Ishikawa (cell line): ENCODE measurements around the gene COL5A2.

Experiments
- CEBPB ChIP-seq: IDR thresholded peaks from 2 replicates; pipeline ENCODE4 v1.6.1; 2012
- CREB1 ChIP-seq: IDR thresholded peaks from 2 replicates; pipeline ENCODE4 v1.6.1; 2012; ENCODE audit warnings: low read depth
- EGR1 ChIP-seq: IDR thresholded peaks from 2 replicates; pipeline ENCODE4 v1.6.1; 2012
- EP300 ChIP-seq: IDR thresholded peaks from 2 replicates; pipeline ENCODE4 v1.6.1; 2012; ENCODE audit warnings: borderline replicate concordance
- FOXM1 ChIP-seq: IDR thresholded peaks from 2 replicates; pipeline ENCODE4 v1.6.1; 2012; ENCODE audit warnings: low read depth, borderline replicate concordance
- MAX ChIP-seq: IDR thresholded peaks from 2 replicates; pipeline ENCODE4 v1.6.1; 2012
- NFIC ChIP-seq: IDR thresholded peaks from 2 replicates; pipeline ENCODE4 v1.6.1; 2012
- RAD21 ChIP-seq: IDR thresholded peaks from 2 replicates; pipeline ENCODE4 v1.6.1; 2012; ENCODE audit warnings: low read depth
- TAF1 ChIP-seq: IDR thresholded peaks from 2 replicates; pipeline ENCODE4 v1.6.1; 2012; ENCODE audit warnings: low read depth, mild to moderate bottlenecking
- TCF12 ChIP-seq: IDR thresholded peaks from 2 replicates; pipeline ENCODE4 v1.6.1; 2012; ENCODE audit warnings: low read depth
- TEAD4 ChIP-seq: IDR thresholded peaks from 2 replicates; pipeline ENCODE4 v1.6.1; 2012
- USF1 ChIP-seq: IDR thresholded peaks from 2 replicates; pipeline ENCODE4 v1.6.1; 2012
- YY1 ChIP-seq: IDR thresholded peaks from 2 replicates; pipeline ENCODE4 v1.6.1; 2012; ENCODE audit warnings: low read depth
- ZBTB7A ChIP-seq: IDR thresholded peaks from 2 replicates; pipeline ENCODE4 v1.6.1; 2012; ENCODE audit warnings: low read depth
- TF ChIP-seq, protein P1 (sequence below): IDR thresholded peaks from 2 replicates; pipeline ENCODE4 v1.6.1; 2012; ENCODE audit warnings: low read depth, mild to moderate bottlenecking

COL5A2 gene

DNA sequence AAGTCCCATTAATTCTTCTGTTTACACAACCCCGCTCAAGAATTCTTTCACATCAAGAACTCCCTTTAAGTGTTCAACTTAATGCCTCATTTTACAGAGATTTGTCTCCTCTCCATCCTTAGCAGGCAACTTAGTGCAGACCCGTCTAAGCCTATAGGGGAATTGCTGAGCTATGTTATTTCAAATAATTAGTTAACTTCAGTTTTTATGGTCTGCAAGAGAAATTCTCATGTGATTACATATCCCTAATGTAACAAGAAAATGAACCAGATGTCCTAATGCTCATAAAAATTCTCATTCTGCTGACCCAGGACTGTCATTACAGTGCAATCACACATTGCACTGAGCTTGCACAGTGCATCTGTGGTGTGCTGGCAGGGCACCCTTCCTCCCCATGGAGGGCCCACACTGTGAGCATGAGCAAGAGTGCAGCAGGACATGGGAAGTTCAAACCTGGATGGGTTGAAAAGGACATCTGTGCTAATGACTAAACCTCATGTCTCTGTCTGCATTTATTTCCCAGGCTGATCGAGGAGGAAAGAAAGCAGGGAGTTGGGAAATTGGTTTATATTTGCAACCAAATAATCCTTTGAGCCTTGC, 97.1 kb downstream of the COL5A2 start:
- TF ChIP-seq YY1 (no peak), TCF12 (no peak), EGR1 (no peak), CEBPB (no peak), EP300 (no peak), TAF1 (no peak), RAD21 (no peak), USF1 (no peak), CREB1 (no peak), TEAD4 (no peak)
- TF ChIP-seq, protein P1, sequence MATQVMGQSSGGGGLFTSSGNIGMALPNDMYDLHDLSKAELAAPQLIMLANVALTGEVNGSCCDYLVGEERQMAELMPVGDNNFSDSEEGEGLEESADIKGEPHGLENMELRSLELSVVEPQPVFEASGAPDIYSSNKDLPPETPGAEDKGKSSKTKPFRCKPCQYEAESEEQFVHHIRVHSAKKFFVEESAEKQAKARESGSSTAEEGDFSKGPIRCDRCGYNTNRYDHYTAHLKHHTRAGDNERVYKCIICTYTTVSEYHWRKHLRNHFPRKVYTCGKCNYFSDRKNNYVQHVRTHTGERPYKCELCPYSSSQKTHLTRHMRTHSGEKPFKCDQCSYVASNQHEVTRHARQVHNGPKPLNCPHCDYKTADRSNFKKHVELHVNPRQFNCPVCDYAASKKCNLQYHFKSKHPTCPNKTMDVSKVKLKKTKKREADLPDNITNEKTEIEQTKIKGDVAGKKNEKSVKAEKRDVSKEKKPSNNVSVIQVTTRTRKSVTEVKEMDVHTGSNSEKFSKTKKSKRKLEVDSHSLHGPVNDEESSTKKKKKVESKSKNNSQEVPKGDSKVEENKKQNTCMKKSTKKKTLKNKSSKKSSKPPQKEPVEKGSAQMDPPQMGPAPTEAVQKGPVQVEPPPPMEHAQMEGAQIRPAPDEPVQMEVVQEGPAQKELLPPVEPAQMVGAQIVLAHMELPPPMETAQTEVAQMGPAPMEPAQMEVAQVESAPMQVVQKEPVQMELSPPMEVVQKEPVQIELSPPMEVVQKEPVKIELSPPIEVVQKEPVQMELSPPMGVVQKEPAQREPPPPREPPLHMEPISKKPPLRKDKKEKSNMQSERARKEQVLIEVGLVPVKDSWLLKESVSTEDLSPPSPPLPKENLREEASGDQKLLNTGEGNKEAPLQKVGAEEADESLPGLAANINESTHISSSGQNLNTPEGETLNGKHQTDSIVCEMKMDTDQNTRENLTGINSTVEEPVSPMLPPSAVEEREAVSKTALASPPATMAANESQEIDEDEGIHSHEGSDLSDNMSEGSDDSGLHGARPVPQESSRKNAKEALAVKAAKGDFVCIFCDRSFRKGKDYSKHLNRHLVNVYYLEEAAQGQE, result no peak

DNA sequence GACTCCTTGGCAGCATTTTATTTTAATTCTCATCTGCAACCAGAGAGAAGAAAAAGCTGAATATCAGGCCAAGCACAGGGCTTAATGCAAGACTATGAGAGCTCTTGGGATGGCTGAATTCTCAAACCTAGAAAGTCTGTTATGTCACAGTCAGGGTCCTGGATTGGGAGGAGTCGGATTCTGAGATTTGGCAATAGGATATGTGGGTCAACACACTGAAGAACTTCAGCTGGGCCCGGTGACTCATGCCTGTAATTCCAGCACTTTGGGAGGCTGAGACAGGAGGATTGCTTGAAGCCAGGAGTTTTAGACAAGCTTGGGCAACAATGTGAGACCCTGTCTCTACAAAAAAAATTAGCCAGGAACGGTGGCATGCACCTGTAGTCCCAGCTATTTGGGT, 103.0 kb downstream of the COL5A2 start:
- TF ChIP-seq, protein P1, result no peak
- TF ChIP-seq CEBPB (no peak), TAF1 (no peak), YY1 (no peak), TEAD4 (no peak), TCF12 (no peak), EGR1 (no peak), USF1 (no peak), MAX (no peak), NFIC (no peak), CREB1 (no peak), FOXM1 (no peak), ZBTB7A (no peak), RAD21 (no peak)

- TF ChIP-seq TCF12, result no peak
- TF ChIP-seq EP300, result no peak
- no peak for TF ChIP-seq USF1
- no peak for TF ChIP-seq TAF1
- no peak for TF ChIP-seq ZBTB7A
- TF ChIP-seq EGR1, result no peak
- no peak for TF ChIP-seq CEBPB
- TF ChIP-seq TEAD4, result no peak
- no peak for TF ChIP-seq YY1
- TF ChIP-seq NFIC, result no peak
- no peak for TF ChIP-seq RAD21
- no peak for TF ChIP-seq CREB1
- TF ChIP-seq MAX, result no peak
- TF ChIP-seq FOXM1, result no peak
- TF ChIP-seq, protein P1, result no peak
Observed at GRCh38 chr2:189076120-189076519, 103.4 kb downstream of the COL5A2 start.

DNA sequence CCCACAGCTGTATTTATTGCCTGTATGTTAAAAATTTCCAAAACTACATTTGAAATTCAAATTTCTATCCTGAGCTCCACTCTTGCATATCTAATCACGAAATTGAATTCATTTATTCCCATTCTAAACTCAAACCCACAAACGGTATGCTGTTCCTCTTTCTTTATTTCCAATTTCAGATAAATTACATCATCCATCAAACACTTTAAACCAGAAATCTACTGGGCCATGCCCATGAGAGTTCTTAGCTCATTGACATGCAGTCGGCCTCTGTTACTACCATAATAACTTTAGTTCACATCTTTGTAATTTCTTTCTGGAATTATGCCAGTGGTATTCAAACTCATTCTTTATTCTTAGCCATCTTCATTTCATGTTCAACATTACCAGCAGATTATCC, 105.1 kb downstream of the COL5A2 start:
- TF ChIP-seq RAD21 (no peak), TEAD4 (no peak), NFIC (no peak), ZBTB7A (no peak), EGR1 (no peak), MAX (no peak)
